Measurements from ENCODE around the gene DHX35.

DHX35 gene

DNA sequence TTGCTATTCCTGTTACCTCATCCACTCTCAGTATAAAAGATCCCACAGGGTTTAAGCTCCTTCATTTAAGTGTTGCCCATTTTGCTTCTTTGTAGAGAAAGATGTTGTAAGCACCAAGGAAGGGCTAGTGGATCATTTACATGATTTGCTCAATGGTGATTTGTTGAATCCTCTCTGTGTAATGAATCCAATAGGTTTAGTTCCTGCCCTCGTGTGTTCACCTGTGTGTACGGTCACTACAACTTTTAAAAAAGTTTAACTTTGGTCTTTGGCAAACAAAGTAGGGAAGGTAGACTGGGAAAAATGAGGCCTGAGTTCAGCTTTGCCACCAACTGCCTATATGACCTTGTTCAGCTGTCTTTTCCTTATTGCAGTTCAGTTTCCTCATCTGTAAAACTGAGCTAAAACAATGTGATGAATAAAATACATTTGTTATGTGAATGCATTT lies 51.5 kb downstream of the DHX35 start:
- no peak for DNase-seq (ENCODE audit: extremely low spot score)
- no peak for TF ChIP-seq SP1 (IDR thresholded peaks at IDR 0.05)
- ChIA-PET POLR2A (no interaction called here), CTCF (interaction anchor here (0.7 kb wide), 1 partner anchor 1265 kb away, joined by 3 read pairs; no protein-coding TSS in a partner anchor)

DNA sequence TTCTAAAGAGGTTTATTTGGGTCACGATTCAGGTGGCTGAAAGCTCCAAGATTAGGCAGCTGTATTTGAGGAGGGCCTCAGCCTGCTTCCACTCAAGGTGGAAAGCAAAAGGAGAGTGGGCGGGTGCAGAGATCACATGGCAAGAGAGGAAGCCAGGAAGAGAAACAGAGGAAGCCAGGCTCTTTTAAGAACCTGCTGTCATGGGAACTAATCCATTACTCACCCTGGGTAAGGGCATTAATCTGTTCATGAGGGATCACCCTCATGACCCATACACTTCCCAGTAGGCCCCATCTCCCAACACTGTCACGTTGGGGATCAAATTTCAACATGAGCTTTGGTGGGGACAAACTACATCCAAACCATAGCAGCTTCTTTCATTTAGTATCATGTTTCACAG lies 53.9 kb downstream of the DHX35 start:
- ChIA-PET POLR2A (no interaction called here), CTCF (no interaction called here)
- TF ChIP-seq FOXM1 (IDR thresholded peaks at IDR 0.05; ENCODE audit: borderline replicate concordance) (no peak), L3MBTL2 (conservative IDR thresholded peaks at IDR 0.05) (no peak)
- no peak for DNase-seq (ENCODE audit: extremely low spot score)

DNA sequence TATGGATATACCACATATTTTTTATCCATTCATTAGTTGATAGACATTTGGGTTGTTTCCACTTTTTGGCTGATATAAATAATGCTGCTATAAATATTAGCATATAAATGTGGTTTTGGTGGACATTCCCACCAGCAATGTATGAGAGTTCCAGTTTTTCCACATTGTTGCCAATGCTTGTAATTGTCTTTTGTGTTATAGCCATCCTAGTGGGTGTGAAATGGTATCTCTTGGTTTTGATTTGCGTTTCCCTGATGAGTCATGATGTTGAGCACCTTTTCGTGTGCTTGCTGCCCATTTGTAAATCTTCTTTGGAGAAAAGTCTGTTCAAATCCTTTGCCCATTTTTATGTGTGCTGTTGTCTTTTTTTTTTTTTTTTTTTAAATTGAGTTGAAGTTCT lies 54.4 kb downstream of the DHX35 start:
- POLR2A ChIA-PET, result no interaction called here
- no peak for DNase-seq (ENCODE audit: extremely low spot score)
- TF ChIP-seq SP1 (IDR thresholded peaks at IDR 0.05) (no peak), SUZ12 (IDR thresholded peaks at IDR 0.05) (no peak), ZNF384 (IDR thresholded peaks at IDR 0.05) (no peak), HDGF (IDR thresholded peaks at IDR 0.05; ENCODE audit: borderline replicate concordance) (no peak), TARDBP (IDR thresholded peaks at IDR 0.05) (no peak)
- TF ChIP-seq, protein P1, sequence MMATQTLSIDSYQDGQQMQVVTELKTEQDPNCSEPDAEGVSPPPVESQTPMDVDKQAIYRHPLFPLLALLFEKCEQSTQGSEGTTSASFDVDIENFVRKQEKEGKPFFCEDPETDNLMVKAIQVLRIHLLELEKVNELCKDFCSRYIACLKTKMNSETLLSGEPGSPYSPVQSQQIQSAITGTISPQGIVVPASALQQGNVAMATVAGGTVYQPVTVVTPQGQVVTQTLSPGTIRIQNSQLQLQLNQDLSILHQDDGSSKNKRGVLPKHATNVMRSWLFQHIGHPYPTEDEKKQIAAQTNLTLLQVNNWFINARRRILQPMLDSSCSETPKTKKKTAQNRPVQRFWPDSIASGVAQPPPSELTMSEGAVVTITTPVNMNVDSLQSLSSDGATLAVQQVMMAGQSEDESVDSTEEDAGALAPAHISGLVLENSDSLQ (IDR thresholded peaks at IDR 0.05), result no peak
- CTCF ChIA-PET, result no interaction called here

DNA sequence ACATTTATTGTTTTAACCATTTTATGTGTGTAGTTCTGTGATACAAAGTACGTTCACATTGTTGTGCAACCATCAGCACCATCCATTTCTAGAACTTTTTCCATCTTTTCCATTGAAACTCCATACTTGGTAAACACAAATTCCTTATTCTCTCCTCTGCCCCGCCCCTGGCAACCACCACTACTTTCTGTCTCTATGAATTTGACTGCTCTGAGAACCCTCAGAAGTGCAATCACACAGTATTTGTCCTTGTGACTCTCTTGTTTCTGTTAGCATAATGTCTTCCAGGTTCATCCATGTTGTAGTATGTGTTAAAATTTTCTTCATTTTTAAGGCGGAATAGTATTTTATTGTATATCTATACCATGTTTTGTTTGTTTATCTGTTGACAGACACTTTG lies 56.9 kb downstream of the DHX35 start:
- POLR2A ChIA-PET, result no interaction called here
- CTCF ChIA-PET, result no interaction called here
- TF ChIP-seq, protein P1 (IDR thresholded peaks at IDR 0.05), result no peak
- TF ChIP-seq CTBP1 (IDR thresholded peaks at IDR 0.05; ENCODE audit: borderline replicate concordance), result no peak
- no peak for TF ChIP-seq ZNF384 (IDR thresholded peaks at IDR 0.05)
- no peak for DNase-seq (ENCODE audit: extremely low spot score)

DNA sequence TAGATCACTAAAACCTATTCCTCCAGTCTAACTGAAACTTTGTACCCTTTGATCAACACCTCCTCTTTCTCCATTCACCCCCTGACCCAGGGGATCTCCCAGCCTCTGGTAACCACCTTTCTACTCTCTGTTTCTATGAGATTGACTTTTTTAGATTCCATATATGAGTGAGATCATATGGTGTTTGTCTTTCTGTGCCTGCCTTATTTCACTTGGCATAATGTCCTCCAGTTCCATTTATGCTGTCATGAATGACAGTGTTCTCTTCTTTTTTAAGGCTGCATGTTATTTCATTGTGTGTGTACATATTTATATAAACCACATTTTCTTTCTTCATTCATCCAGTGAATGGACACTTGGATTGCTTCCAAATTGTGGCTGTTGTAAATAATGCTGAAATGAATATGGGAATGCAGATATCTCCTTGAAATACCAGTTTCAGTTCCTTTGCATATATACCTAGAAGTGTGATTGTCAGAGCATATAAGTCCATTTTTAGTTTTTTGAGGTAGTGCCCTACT lies 57.7 kb downstream of the DHX35 start:
- DNase-seq (ENCODE audit: extremely low spot score), result no peak
- TF ChIP-seq SUZ12 (IDR thresholded peaks at IDR 0.05) (no peak), NFRKB (IDR thresholded peaks at IDR 0.05) (no peak), FOXK2 (IDR thresholded peaks at IDR 0.05) (no peak), TARDBP (IDR thresholded peaks at IDR 0.05) (no peak), FOXA1 (IDR thresholded peaks at IDR 0.05) (no peak), BHLHE40 (IDR thresholded peaks at IDR 0.05; ENCODE audit: borderline replicate concordance) (no peak), SP1 (IDR thresholded peaks at IDR 0.05) (no peak), FOXM1 (IDR thresholded peaks at IDR 0.05; ENCODE audit: borderline replicate concordance) (no peak), HDGF (IDR thresholded peaks at IDR 0.05; ENCODE audit: borderline replicate concordance) (no peak), CTBP1 (IDR thresholded peaks at IDR 0.05; ENCODE audit: borderline replicate concordance) (no peak), ARNT (IDR thresholded peaks at IDR 0.05) (no peak), ELF4 (IDR thresholded peaks at IDR 0.05) (no peak), LEF1 (IDR thresholded peaks at IDR 0.05; ENCODE audit: borderline replicate concordance) (no peak)
- TF ChIP-seq, protein P1 (IDR thresholded peaks at IDR 0.05), result no peak
- CTCF ChIA-PET, result no interaction called here
- POLR2A ChIA-PET, result no interaction called here

DNA sequence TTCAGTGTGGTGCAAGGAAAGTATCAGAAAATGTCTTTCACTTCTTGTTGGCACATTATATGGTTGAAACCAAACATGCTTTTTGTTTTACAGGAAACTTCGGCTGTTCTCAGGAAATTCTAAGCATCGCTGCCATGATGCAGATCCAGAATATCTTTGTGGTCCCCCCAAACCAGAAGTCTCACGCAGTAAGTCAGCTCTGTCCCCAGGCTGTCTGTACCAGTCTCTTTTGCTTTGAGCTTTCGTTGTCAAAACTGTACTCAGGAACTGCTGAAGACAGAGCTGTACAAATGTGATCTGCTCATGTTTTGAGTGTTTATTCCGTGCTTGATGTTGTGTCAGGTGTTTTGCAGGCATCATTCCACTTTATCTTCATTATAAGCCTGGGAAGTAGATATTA lies 59.6 kb downstream of the DHX35 start:
- POLR2A ChIA-PET, result no interaction called here
- no peak for DNase-seq (ENCODE audit: extremely low spot score)
- TF ChIP-seq, protein P1 (IDR thresholded peaks at IDR 0.05), result no peak
- TF ChIP-seq FOXK2 (IDR thresholded peaks at IDR 0.05) (no peak), SUZ12 (IDR thresholded peaks at IDR 0.05) (no peak), CTBP1 (IDR thresholded peaks at IDR 0.05; ENCODE audit: borderline replicate concordance) (no peak), SP1 (IDR thresholded peaks at IDR 0.05) (no peak), HDGF (IDR thresholded peaks at IDR 0.05; ENCODE audit: borderline replicate concordance) (no peak), BHLHE40 (IDR thresholded peaks at IDR 0.05; ENCODE audit: borderline replicate concordance) (no peak), FOXM1 (IDR thresholded peaks at IDR 0.05; ENCODE audit: borderline replicate concordance) (no peak), NFRKB (IDR thresholded peaks at IDR 0.05) (no peak), FOXA1 (IDR thresholded peaks at IDR 0.05) (no peak), TARDBP (IDR thresholded peaks at IDR 0.05) (no peak), LEF1 (IDR thresholded peaks at IDR 0.05; ENCODE audit: borderline replicate concordance) (no peak)
- CTCF ChIA-PET, result no interaction called here

DNA sequence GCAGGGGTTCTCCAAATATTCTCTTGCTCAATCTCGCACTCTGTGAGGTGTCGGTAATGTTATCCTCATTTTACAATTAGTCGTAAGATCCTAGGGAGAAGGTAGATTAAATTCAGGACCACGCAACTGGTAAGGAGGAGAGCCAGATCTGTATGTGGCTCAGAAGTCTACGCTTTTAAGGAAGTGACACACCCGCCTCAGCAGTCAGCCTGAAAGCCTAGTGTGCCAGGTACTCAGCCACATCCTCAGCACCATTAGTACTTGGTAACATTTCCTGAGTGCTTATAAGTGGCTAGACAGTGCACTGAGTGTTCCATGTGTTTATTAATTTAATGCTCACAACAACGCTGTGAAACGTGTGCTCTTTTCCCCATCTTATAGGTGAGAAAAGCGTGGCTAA lies 63.7 kb downstream of the DHX35 start:
- no peak for TF ChIP-seq HDGF (IDR thresholded peaks at IDR 0.05; ENCODE audit: borderline replicate concordance)
- TF ChIP-seq SP1 (IDR thresholded peaks at IDR 0.05), result no peak
- TF ChIP-seq SUZ12 (IDR thresholded peaks at IDR 0.05), result no peak
- TF ChIP-seq LEF1 (IDR thresholded peaks at IDR 0.05; ENCODE audit: borderline replicate concordance), result no peak
- DNase-seq (ENCODE audit: extremely low spot score), result no peak
- POLR2A ChIA-PET, result no interaction called here
- CTCF ChIA-PET, result no interaction called here
